ENCODE data around the gene TXNDC16.

GRCh38 chr14:52405314-52405713 lies 147.0 kb downstream of the TXNDC16 start:
- TF ChIP-seq CTCF (IDR thresholded peaks at IDR 0.05), result no peak
- TF ChIP-seq POLR2AphosphoS5 (IDR thresholded peaks at IDR 0.05), result no peak
